HepG2 (cell line): ENCODE data around the gene ALDH3B1. TPM values are rescaled to one million over a fixed set of nuclear protein-coding genes. Genes with fewer than 3 reads are reported as not detected.

Experiments used
- CC2D1A ChIP-seq: sonication (generic); formaldehyde crosslinking; IDR thresholded peaks from 2 replicates; pipeline ENCODE4 v1.8.1; 2023; ENCODE audit warnings: mild to moderate bottlenecking, missing genetic modification reagents
- CHCHD3 ChIP-seq: sonication (generic); formaldehyde crosslinking; IDR thresholded peaks from 2 replicates; pipeline ENCODE4 v1.8.0; 2022; ENCODE audit warnings: mild to moderate bottlenecking, missing genetic modification reagents, moderate library complexity
- HNRNPH1 ChIP-seq: fragments of 200-400 bp; formaldehyde crosslinking; optimal IDR thresholded peaks from 2 replicates; pipeline ENCODE3; 2017; ENCODE audit warnings: mild to moderate bottlenecking, low read depth, low read length
- LBX2 ChIP-seq: sonication (generic); formaldehyde crosslinking; IDR thresholded peaks from 2 replicates; pipeline ENCODE4 v1.5.0; 2020; ENCODE audit warnings: missing genetic modification reagents, mild to moderate bottlenecking, borderline replicate concordance
- NCOA1 ChIP-seq: sonication (generic); formaldehyde crosslinking; IDR thresholded peaks from 2 replicates; pipeline ENCODE4 v1.9.0; 2021; ENCODE audit warnings: missing genetic modification reagents
- NR0B2 ChIP-seq: sonication (generic); formaldehyde crosslinking; IDR thresholded peaks from 2 replicates; pipeline ENCODE4 v1.4.0; 2020; ENCODE audit warnings: mild to moderate bottlenecking, missing genetic modification reagents
- RARA ChIP-seq: IDR thresholded peaks from 2 replicates; pipeline ENCODE4 v1.6.1; 2016; ENCODE audit warnings: missing genetic modification reagents, missing compliant biosample characterization
- RFXANK ChIP-seq: IDR thresholded peaks from 2 replicates; pipeline ENCODE4 v1.6.1; 2016
- ZBTB21 ChIP-seq: sonication (generic); formaldehyde crosslinking; IDR thresholded peaks from 2 replicates; pipeline ENCODE4 v1.4.0; 2020; ENCODE audit warnings: missing genetic modification reagents
- ZBTB34 ChIP-seq: sonication (generic); formaldehyde crosslinking; IDR thresholded peaks from 2 replicates; pipeline ENCODE4 v1.8.0; 2022; ENCODE audit warnings: mild to moderate bottlenecking, missing genetic modification reagents
- ZBTB44 ChIP-seq: sonication (generic); formaldehyde crosslinking; IDR thresholded peaks from 2 replicates; pipeline ENCODE4 v1.4.0; 2020; ENCODE audit warnings: missing genetic modification reagents
- ZNF17 ChIP-seq: sonication (generic); formaldehyde crosslinking; IDR thresholded peaks from 2 replicates; pipeline ENCODE4 v1.5.0; 2020; ENCODE audit warnings: mild to moderate bottlenecking, missing genetic modification reagents
- ZNF224 ChIP-seq: sonication (generic); formaldehyde crosslinking; IDR thresholded peaks from 2 replicates; pipeline ENCODE4 v1.5.0; 2020; ENCODE audit warnings: mild to moderate bottlenecking, missing genetic modification reagents
- ZNF264 ChIP-seq: sonication (generic); formaldehyde crosslinking; IDR thresholded peaks from 2 replicates; pipeline ENCODE4 v1.4.0; 2020; ENCODE audit warnings: missing genetic modification reagents
- ZNF567 ChIP-seq: sonication (generic); formaldehyde crosslinking; IDR thresholded peaks from 2 replicates; pipeline ENCODE4 v1.8.1; 2023; ENCODE audit warnings: mild to moderate bottlenecking, missing genetic modification reagents, borderline replicate concordance
- ZNF607 ChIP-seq: sonication (generic); formaldehyde crosslinking; IDR thresholded peaks from 2 replicates; pipeline ENCODE4 v1.5.1; 2020; ENCODE audit warnings: missing genetic modification reagents, mild to moderate bottlenecking, borderline replicate concordance
- ZNF768 ChIP-seq: sonication (generic); formaldehyde crosslinking; IDR thresholded peaks from 2 replicates; pipeline ENCODE4 v1.4.0; 2020; ENCODE audit warnings: missing genetic modification reagents
- polyA plus RNA-seq, 8 experiments: library from polyadenylated mRNA; depleted of rRNA in 3 of 8; stranded (reverse) in 7 of 8; unstranded in 1 of 8; fragments of >200 nt; fragmentation: Illumina TruSeq in 4 of 8; extraction: Trizol in 4 of 8; gene quantifications; 2 replicates each; pipeline versions ENCODE4 v1.2.1 to v1.2.3, GENCODE V29; 2011 to 2016; ENCODE audit warnings: low read depth in 4 of 8, missing spikeins in 1 of 8, mixed read lengths in 1 of 8; ENCODE audit not compliant: insufficient read depth in 1 of 8
- total RNA-seq, 5 experiments: library from RNA; depleted of rRNA; stranded (reverse); fragments of >200 nt; fragmentation: Illumina TruSeq; extraction: Trizol; gene quantifications; 2 replicates each; pipeline ENCODE4 v1.2.3, GENCODE V29; 2016; ENCODE audit warnings: low read depth in 1 of 5
- TF ChIP-seq, protein P1 (sequence below): sonication (generic); formaldehyde crosslinking; IDR thresholded peaks from 2 replicates; pipeline ENCODE4 v1.5.1; 2020; ENCODE audit warnings: mild to moderate bottlenecking, missing genetic modification reagents, borderline replicate concordance
- TF ChIP-seq, protein P2 (sequence below): sonication (generic); formaldehyde crosslinking; IDR thresholded peaks from 2 replicates; pipeline ENCODE4 v1.4.0; 2020; ENCODE audit warnings: mild to moderate bottlenecking, low read depth, missing genetic modification reagents
- TF ChIP-seq, protein P3 (sequence below): sonication (generic); formaldehyde crosslinking; IDR thresholded peaks from 2 replicates; pipeline ENCODE4 v1.5.0; 2020; ENCODE audit warnings: mild to moderate bottlenecking, missing genetic modification reagents

Gene ALDH3B1
- total and polyA plus RNA-seq, 2 of the 13 experiments (the other 11 are each of a cell fraction or from before 2014, with no cell fraction given), result 4.0 to 6.7 TPM

DNA sequence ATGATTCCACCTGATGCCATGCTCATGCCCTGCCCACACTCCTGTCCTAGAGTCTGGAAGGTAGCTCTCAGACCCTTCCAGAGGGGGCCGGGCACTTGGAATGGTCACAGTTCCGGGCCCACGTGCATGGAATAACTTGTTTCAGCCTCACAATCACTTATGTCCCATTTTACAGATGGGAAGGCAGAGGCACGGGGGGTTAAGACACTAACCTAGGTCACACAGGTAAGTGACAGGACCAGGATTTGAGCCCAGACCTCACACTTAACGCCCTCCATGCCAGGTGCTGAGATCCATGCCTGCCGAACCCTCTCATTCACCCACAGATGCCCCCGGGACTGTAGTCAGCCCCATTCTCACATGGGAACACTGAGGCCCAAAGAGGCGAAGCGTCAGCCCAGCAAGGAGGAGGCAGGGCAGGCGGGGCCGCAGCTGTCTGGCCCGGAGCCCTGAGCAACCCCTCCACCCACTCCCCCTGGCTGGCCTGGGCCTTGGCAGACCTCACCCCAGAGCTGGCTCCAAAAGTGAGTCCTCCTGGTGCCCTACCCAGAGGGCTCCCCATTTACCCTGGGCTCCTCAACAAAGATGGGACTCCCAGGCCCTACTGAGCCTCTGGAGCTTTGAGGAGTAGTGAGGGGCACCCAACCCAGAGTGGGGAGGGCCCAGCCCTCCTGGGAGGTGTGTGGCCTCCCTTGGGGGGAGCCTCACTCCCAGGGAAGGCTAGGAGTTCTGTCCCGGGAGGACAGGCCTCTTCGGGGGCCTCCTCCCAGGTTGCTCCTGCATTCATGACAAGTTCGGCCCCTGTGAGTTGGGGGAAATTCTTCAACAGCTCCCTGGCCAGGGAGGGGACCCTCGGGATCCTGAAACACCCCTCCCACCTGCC is 2.4 kb upstream of the ALDH3B1 start (continued):
- TF ChIP-seq LBX2 (CRISPR knock-in tag) (no peak), ZNF224 (CRISPR knock-in tag) (no peak), ZNF607 (CRISPR knock-in tag) (no peak), CC2D1A (CRISPR knock-in tag) (no peak), CHCHD3 (CRISPR knock-in tag) (no peak), ZBTB34 (CRISPR knock-in tag) (no peak), ZBTB44 (CRISPR knock-in tag) (no peak), NCOA1 (CRISPR knock-in tag) (no peak), ZNF768 (CRISPR knock-in tag) (no peak), HNRNPH1 (no peak), RFXANK (no peak), RARA (CRISPR knock-in tag) (no peak), NR0B2 (CRISPR knock-in tag) (no peak), ZNF17 (CRISPR knock-in tag) (no peak), ZNF264 (CRISPR knock-in tag) (no peak), ZNF567 (CRISPR knock-in tag) (no peak), ZBTB21 (CRISPR knock-in tag) (no peak)
- TF ChIP-seq, protein P1, sequence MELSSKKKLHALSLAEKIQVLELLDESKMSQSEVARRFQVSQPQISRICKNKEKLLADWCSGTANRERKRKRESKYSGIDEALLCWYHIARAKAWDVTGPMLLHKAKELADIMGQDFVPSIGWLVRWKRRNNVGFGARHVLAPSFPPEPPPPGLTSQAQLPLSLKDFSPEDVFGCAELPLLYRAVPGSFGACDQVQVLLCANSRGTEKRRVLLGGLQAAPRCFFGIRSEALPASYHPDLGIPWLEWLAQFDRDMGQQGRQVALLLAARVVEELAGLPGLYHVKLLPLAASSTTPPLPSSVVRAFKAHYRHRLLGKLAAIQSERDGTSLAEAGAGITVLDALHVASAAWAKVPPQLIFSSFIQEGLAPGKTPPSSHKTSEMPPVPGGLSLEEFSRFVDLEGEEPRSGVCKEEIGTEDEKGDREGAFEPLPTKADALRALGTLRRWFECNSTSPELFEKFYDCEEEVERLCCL (CRISPR knock-in tag), result no peak
- TF ChIP-seq, protein P2, sequence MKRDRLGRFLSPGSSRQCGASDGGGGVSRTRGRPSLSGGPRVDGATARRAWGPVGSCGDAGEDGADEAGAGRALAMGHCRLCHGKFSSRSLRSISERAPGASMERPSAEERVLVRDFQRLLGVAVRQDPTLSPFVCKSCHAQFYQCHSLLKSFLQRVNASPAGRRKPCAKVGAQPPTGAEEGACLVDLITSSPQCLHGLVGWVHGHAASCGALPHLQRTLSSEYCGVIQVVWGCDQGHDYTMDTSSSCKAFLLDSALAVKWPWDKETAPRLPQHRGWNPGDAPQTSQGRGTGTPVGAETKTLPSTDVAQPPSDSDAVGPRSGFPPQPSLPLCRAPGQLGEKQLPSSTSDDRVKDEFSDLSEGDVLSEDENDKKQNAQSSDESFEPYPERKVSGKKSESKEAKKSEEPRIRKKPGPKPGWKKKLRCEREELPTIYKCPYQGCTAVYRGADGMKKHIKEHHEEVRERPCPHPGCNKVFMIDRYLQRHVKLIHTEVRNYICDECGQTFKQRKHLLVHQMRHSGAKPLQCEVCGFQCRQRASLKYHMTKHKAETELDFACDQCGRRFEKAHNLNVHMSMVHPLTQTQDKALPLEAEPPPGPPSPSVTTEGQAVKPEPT (CRISPR knock-in tag), result no peak
- TF ChIP-seq, protein P3, sequence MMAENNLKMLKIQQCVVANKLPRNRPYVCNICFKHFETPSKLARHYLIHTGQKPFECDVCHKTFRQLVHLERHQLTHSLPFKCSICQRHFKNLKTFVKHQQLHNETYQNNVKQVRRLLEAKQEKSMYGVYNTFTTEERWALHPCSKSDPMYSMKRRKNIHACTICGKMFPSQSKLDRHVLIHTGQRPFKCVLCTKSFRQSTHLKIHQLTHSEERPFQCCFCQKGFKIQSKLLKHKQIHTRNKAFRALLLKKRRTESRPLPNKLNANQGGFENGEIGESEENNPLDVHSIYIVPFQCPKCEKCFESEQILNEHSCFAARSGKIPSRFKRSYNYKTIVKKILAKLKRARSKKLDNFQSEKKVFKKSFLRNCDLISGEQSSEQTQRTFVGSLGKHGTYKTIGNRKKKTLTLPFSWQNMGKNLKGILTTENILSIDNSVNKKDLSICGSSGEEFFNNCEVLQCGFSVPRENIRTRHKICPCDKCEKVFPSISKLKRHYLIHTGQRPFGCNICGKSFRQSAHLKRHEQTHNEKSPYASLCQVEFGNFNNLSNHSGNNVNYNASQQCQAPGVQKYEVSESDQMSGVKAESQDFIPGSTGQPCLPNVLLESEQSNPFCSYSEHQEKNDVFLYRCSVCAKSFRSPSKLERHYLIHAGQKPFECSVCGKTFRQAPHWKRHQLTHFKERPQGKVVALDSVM (CRISPR knock-in tag), result peak; percentile 13; the same call in 1 of the 2 replicates
